GM18498 (cell line): ENCODE results near the gene LSM7.
"Not testable (repeated sequence)": the region's sequence is repeated elsewhere in the genome, so short reads cannot be mapped to it uniquely, and the experiment has no call there.

Experiments
- ATAC-seq: cut with Tn5 transposase; IDR thresholded peaks from one replicate; pipeline ENCODE4 v1.9.1; 2021; ENCODE audit warnings: mild to moderate bottlenecking, moderate library complexity; ENCODE audit not compliant: unreplicated experiment

Gene LSM7

DNA sequence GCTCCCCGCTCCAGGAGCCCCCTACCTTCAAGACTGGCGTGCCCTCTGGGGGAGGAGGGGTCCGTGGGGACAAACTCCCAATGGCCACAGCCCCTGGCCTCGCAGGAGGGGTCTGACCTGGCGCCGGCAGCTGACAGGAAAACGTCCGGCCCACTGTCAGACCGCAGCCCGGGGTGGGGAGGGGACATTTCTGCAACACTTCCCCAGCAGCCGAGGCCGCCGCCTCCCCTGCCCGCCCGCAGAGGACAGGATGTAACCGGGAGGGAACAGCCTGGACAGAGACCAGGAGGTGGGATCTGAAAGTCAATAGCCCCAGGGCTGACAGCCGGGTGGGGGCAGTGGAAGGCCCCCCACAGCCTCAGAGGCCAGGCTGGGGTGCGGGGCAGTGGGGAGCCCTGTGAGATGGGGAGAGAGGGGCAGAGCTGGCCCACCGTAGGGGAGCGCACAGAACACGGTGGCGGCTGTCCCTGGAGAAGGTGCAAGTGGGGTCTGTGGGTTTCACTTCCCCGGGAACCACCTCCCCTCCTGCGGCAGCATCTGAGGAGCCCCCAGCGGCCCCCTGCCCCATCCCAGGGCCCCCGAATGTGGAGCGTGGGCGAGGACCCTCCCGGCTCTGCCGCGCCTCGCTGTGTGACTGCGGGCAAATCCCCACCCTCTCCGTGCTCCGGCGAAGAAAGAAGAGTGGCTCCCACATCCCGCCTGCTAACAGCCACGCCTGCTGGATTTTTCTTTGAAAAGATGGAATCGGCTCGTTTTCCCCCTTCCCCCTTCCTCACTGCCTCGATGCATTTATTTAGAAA lies 46.1 kb downstream of the LSM7 start, which contains the start of gene PEAK3:
Gene PEAK3 (minus strand): TSS at position 114 of the 800 bp plus-strand sequence. CDS start 1,244 bp downstream, outside the sequence.
- no peak for ATAC-seq

DNA sequence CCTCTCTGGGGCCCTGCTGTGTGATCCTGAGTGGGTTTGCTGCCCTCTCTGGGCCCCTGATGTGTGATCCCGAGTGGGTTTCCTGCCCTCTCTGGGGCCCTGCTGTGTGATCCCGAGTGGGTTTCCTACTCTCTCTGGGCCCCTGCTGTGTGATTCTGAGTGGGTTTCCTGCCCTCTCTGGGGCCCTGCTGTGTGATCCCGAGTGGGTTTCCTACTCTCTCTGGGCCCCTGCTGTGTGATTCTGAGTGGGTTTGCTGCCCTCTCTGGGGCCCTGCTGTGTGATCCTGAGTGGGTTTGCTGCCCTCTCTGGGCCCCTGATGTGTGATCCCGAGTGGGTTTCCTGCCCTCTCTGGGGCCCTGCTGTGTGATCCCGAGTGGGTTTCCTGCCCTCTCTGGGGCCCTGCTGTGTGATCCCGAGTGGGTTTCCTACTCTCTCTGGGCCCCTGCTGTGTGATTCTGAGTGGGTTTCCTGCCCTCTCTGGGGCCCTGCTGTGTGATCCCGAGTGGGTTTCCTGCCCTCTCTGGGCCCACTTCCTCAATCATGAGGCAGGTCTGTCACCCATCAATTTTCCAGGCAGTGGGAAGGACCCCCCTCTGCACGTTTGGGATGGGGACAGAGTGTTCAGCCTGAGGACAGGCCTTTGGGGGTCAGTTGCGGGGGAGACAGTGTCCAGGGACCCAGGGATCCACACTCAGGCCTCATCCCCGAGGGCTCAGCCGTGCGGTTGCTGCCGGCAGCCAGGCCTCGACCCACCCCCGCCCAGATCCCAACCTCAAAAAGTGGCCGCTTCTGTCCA lies 46.9 kb downstream of the LSM7 start:
- not testable (repeated sequence) for ATAC-seq

DNA sequence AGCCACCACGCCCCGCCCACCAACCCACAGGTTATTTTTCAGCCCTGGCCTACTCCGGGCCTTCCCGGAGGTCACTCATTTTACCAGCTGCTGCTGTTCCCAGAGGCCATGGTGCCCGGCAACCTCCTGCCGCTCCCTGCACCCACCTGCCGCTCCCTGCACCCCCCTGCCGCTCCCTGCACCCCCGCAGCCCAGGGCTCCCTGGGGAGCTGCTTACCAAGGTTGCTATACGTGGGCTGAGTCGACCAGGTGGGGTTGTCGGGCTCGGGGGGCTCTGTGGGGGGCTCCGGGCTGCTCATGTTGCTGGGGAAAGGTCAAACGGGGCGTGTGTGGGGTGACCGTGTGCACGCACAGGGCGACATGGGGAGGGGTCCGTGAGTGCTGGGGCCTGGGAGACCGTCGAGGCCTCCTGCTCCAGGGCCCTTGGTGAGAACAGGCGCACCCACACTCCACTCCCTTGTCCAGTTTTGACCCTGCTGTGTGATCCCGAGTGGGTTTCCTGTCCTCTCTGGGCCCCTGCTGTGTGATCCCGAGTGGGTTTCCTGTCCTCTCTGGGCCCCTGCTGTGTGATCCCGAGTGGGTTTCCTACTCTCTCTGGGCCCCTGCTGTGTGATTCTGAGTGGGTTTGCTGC lies 47.6 kb downstream of the LSM7 start:
- ATAC-seq, result no peak

DNA sequence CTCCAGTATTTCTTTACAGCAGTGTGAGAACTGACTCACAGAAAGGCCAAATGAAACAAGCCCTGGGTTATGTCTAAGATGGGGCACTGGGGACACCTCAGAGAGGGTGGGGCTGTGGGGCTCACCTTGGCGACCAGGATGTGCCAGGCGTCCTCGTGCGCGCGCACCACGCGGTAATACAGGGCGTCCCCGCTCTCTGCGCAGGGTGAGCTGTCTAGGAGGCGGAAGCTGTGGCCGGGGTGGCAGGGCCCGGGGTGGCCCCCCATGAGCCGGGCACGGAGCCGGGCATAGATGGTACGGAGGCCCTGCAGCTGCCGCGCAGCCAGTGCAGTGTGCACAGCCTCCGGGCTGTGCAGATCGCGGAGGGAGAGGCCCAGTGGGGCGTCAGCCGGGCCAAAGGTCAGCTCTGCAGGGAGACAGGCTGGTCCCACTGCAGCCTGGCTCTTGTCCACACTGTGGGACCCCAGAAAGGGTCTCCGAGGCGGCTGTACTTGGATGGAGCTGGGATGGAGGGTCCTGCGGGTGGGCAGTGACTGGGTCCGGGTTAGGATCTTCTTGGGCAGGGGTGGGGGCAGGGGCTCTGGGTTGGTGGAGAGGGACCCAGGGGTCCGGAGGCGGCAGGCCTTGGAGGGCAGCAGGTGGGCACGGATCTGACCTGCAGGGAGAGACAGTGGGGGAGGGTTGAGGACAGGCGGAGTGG lies 49.8 kb downstream of the LSM7 start:
- ATAC-seq, result no peak

DNA sequence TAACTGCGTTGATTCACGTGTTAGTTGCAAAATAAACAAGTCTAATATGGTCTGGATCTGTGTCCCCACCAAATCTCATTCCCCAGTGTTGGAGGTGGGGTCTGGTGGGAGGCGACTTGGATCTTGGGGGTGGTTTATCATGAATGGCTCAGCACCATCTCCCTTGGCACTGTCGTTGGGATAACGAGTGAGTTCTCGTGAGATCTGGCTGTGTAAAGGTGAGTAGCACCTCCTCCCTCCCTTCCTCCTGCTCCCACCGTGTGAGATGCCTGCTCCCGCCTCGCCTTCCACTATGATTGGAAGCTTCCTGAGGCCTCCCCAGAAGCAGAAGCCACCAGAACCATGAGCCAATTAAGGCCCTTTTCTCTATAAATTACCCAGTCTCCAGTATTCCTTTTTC lies 51.2 kb downstream of the LSM7 start:
- no peak for ATAC-seq

DNA sequence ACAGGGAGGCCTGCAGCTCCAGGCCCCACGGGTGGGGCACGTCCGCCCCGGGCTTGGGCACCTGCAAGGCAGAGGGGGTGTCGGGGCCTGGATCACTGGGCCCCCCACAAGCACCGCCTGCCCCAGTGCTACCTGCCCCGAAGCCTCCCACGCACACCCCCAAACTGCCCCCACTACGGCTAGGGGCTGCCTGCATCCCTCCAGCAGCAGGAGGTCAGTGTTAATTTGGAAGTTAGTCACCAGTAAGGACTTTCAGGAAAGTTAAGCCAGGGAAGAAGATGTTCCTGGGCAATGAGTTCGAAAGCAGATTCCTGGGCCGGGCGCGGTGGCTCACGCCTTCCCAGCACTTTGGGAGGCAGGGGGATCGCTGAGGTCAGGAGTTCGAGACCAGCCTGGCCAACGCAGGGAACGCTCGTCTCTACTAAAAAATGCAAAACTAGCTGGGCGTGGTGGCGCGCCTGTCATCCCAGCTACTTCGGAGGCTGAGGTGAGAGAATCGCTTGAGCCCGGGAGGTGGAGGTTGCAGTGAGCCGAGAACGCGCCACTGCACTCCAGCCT lies 51.9 kb downstream of the LSM7 start:
- ATAC-seq, result no peak

DNA sequence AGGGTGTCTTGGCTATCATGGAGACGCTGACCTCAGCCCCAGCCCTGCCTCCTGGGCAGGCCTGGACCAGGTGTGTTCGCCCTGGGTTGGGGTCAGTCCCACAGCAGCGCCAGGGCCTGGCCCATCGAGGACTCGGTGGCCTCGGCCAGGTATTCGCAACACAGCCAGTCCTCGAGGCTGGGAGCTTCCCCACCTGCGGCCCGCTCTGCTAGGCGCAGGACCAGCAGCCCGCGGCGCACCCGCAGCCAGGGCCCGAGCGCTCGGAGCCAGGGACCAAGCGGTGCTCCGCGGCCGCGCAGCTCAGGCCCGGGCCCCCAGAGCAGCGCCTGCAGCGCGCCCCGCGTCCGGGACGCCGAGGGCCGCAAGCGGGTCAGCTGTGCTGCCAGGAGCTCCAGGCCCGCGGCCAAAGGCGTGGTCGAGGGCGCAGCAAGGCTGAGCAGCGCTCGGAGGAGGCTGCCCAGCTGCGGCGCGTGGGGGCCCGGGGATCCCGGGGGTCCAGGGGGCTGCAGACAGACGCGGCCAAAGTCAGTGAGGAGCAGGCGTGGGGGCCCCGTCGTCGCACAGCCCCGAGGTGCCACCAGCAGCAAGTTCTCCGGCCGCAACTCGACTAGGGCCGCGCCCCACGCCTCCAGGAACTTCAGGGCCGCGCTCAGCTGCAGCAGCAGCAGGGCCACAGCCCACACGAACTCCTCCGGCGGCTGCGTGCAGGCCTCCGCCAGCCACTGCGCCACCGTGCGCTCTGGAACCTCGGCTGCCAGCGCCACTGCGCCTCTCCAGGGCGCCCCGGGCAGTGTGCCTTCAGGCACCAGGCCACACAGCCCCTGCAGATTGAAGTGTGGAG lies 52.6 kb downstream of the LSM7 start:
- ATAC-seq, result no peak

DNA sequence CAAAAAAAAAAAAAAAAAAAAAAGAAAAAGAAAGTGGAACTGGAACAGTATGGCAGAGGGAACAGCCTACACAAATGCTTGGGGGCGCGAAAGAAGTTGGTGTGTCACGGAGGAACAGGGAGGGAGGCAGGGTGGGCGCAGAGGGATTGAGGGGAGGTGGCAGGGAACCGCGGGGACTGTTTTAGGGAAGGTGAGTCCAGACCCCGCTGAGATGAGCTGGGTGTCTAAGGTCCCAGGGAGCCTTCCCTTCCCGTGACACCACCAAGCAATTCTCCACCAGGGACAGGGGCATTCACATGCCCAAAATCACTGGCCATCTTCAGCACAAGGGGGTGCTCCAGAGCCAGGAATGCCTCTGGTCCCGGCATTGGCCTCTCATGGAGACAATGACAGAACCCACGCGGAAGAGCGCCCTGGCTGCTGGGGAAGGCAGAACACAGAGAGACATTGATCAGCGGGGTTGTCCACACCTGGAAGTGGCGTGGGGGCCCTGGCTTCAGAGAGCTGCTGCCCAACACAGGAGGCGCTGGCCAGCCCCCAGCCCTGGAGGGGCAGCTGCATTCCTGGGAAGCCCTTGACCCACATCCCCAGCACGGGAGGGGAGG lies 53.4 kb downstream of the LSM7 start:
- no peak for ATAC-seq

DNA sequence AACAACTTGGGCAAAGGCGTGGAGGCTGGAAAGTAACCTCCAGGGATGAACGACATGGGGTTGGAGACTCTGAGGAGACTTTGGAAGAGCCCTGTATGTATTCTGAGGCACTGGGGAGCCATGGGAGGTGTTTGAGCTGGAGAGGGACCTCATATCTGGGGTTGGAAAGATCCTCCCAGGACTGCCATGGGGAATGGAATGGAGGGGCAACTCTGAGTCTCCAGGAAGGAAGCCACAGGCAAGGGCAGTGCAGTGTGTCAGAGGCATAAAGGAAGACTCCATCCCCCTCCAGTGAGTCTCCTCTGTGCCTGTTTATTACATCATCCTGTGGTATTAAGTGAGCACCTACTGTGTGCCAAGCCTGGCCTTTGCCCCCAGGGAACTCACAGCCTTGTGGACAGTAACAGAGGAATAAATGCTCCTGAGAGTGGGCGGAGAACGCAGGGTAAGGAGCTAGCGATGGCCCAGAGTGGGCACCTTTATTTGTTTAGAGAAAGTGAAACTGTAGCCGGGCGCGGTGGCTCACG lies 54.1 kb downstream of the LSM7 start:
- no peak for ATAC-seq

DNA sequence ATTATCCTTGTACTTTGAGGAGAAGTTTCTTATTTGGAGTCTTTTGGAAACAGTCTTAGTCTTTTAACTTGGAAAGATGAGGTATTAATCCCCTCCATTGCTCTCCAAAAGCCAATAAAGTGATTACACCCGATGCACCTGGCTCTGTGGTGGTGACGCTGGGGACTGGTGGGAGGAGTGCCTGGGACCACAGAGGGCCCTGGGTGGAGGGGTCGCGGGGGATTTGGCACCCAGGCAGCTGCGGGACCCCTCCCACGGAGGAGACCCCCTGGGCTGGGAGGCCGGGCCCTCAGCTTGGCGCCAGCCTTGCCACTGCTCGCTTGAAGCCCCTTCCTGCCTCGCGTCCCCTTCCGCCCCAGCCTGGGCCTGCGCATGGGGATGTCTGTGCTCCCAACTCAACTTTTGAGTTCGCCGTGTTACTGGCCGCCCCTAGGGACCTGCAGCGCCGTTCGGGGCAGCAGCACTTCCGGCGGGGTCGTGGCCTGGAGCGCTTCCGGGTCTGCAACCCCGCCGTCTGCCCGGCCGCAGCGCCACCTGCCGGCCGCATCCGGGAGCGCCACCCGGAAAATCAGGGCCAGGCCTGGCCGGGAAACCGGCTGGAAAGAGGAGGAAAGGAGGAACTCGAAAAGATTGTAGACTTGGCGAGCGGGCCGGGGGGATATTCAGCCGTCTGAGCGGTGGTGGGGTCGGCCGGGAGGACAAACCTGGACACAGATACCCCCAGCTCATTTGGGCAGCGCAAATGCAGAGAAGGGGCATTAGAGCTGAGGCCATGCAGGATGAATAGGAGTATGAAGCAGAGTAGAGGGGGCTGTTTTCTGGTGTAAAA lies 54.8 kb downstream of the LSM7 start:
- ATAC-seq, result no peak
